Heart right ventricle (tissue), 16 donors: ENCODE results near the gene STXBP4. TPM values are rescaled to one million over a fixed set of nuclear protein-coding genes. Genes with fewer than 3 reads are reported as not detected.

Source experiments
- ATAC-seq, 8 donors: fragments of 200-7000 bp; cut with Tn5 transposase; one replicate each; pipeline ENCODE4 v1.9.1; 2020; ENCODE audit warnings: mild to moderate bottlenecking in 8 of 8, moderate library complexity in 8 of 8, moderate number of reproducible peaks in 1 of 8
- DNase-seq, 2 donors: peaks; one replicate each; pipeline ENCODE4 v3.0.0-alpha.2; 2020
- H3K27ac ChIP-seq, 10 donors: fragments of 200-600 bp; sonication (generic) in 2 of 10; one replicate each; pipeline versions ENCODE4 v1.5.0 to v1.8.0; 2020 to 2022; ENCODE audit warnings: mild to moderate bottlenecking in 3 of 10
- H3K27me3 ChIP-seq, 7 donors: fragments of 200-600 bp; one replicate each; pipeline ENCODE4 v1.8.0; 2021 to 2022; ENCODE audit warnings: mild to moderate bottlenecking in 2 of 7
- H3K36me3 ChIP-seq, 9 donors: fragments of 200-600 bp; sonication (generic) in 1 of 9; one replicate each; pipeline versions ENCODE4 v1.5.0 to v1.8.0; 2020 to 2022; ENCODE audit warnings: mild to moderate bottlenecking in 2 of 9
- H3K4me1 ChIP-seq, 9 donors: fragments of 200-600 bp; sonication (generic) in 1 of 9; one replicate each; pipeline versions ENCODE4 v1.5.0 to v1.8.0; 2020 to 2022; ENCODE audit warnings: mild to moderate bottlenecking in 4 of 9
- H3K4me3 ChIP-seq, 10 donors: fragments of 200-600 bp; sonication (generic) in 2 of 10; one replicate each; pipeline versions ENCODE4 v1.5.0 to v1.8.0; 2020 to 2022; ENCODE audit warnings: mild to moderate bottlenecking in 7 of 10, moderate library complexity in 2 of 10
- H3K9me3 ChIP-seq, 11 donors: fragments of 200-600 bp in 10 of 11; sonication (generic) in 2 of 11; one replicate each; pipeline versions ENCODE4 v1.5.0 to v1.8.0; 2013 to 2022; ENCODE audit warnings: mild to moderate bottlenecking in 2 of 11, control low read depth in 1 of 11, moderate library complexity in 1 of 11
- CTCF ChIP-seq, 9 donors: fragments of 200-600 bp; sonication (generic) in 2 of 9; IDR thresholded peaks; one replicate each; pipeline versions ENCODE4 v1.5.0 to v1.8.0; 2021 to 2022; ENCODE audit warnings: antibody characterized with exemption in 9 of 9, mild to moderate bottlenecking in 5 of 9, moderate library complexity in 1 of 9
- WGBS, 2 donors: extraction: QIAGEN DNeasy Blood & Tissue Kit; methylation state at CpG; one replicate each; pipeline ENCODE4 v1.1.7; 2013; ENCODE audit warnings: inconsistent platforms in 1 of 2; 5-methylcytosine and 5-hydroxymethylcytosine counted together
- intact Hi-C, 10 donors: fragments of 100-400 bp; cut with DNase I; formaldehyde crosslinking; loops; one replicate each; pipeline versions ENCODE4 v1.11.1 to v1.14.2; 2022
- polyA plus RNA-seq, 2 donors: library from polyadenylated mRNA; stranded (reverse); fragments of 200-250 nt; gene quantifications; one replicate each; pipeline ENCODE4 v1.2.3, GENCODE V29; 2013
- total RNA-seq, 10 donors: library from RNA; stranded (reverse); fragmentation: NEBNext Ultra II Directional in 3 of 10; extraction: Animal tissue kit (Norgen Biotek cat#: 25700) in 3 of 10; gene quantifications; one replicate each; pipeline versions ENCODE4 v1.2.1 to v1.2.4, GENCODE V29; 2021 to 2023
- donor health status: Arrhythmogenic right ventricular cardiomyopathy.
- donor health status: ischemic (EF 13 %, LVEDD 7.1; RV severe dilation, severe dysfunction).
- donor health status: healthy with polysubstance abuse.
- donor health status: DM: no; HTN: yes; CAD: no.
- donor health status: DM: no; HTN: no; CAD: no.
- donor health status: ischemic (EF 25% LVEDD 6.9; RV normal size, moderate dysfunction).
- donor health status: ischemic (EF 25% LVEDD 5.7; RV mildly dilated, moderate dysfunction).
- donor health status: healthy.
- donor health status: DM: yes; HTN: yes; CAD: no.
- donor health status: Ischemic cardiomyopathy.
- donor health status: ischemic (EF 35%, LVEDD 5.7; RV mildly dilated, moderate dysfunction).
- donor health status: nonischemic (EF 11% LVEDD 7.7; RV severe dilation, severe dysfunction).
- donor health status: DM: yes; HTN: yes; CAD: no.
- donor health status: PGD.
- donor health status: ischemic (EF 29% LVEDD 5.4; RV normal size, mild dysfunction).
- donor health status: nonischemic (EF 23%, LVEDD 6.1; RV moderate dilation, normal function).

The STXBP4 gene
- total and polyA plus RNA-seq, 12 donors, result 0.77 to 8.3 (median 5.0) TPM

- H3K27ac ChIP-seq, result no peak overlapping the region
- intact Hi-C loops, result no loop called here
- TF ChIP-seq CTCF (IDR thresholded peaks at IDR 0.05), result no peak
- H3K9me3 ChIP-seq, result peaks cover 0 to 13% (median 0%) of the 10 kb centered on the region in 11 donors
- ATAC-seq, result no peak
- no peaks in the 10 kb centered on the region for H3K4me1 ChIP-seq
- WGBS, 2 donors, result 74 to 83% methylated on average over 2 of the region's 2 CpGs
- no peaks in the 10 kb centered on the region for H3K27me3 ChIP-seq
- no peak overlapping the region for H3K4me3 ChIP-seq
- no peak for DNase-seq
- H3K36me3 ChIP-seq, result no peaks in the 10 kb centered on the region
These were observed 230.3 kb downstream of the STXBP4 start for GRCh38 chr17:55198690-55199370.

- no peak for TF ChIP-seq CTCF (IDR thresholded peaks at IDR 0.05)
- Histone ChIP-seq H3K4me1 (no peaks in the 10 kb centered on the region), H3K27ac (no peak overlapping the region), H3K27me3 (no peaks in the 10 kb centered on the region), H3K4me3 (no peak overlapping the region), H3K36me3 (no peaks in the 10 kb centered on the region), H3K9me3 (peaks cover 0 to 18% (median 0%) of the 10 kb centered on the region in 11 donors)
- 72 to 78% methylated on average over 2 of the region's 2 CpGs for WGBS, 2 donors
- intact Hi-C loops, result no loop called here
- ATAC-seq, result no peak
- DNase-seq, result no peak
These were observed 232.3 kb downstream of the STXBP4 start for GRCh38 chr17:55200904-55201303.

- ATAC-seq, result no peak
- peaks cover 0 to 18% (median 0%) of the 10 kb centered on the region in 11 donors for H3K9me3 ChIP-seq
- intact Hi-C loops, result no loop called here
- no peaks in the 10 kb centered on the region for H3K27me3 ChIP-seq
- H3K27ac ChIP-seq, result no peak overlapping the region
- WGBS, 2 donors, result 19 to 25% methylated on average over 5 of the region's 5 CpGs
- DNase-seq, result no peak
- H3K36me3 ChIP-seq, result no peaks in the 10 kb centered on the region
- no peak overlapping the region for H3K4me3 ChIP-seq
- no peaks in the 10 kb centered on the region for H3K4me1 ChIP-seq
- no peak for TF ChIP-seq CTCF (IDR thresholded peaks at IDR 0.05)
These were observed 232.9 kb downstream of the STXBP4 start for GRCh38 chr17:55201308-55201932.

GRCh38 chr17:55202896-55203295 lies 234.3 kb downstream of the STXBP4 start:
- ATAC-seq (no peak), DNase-seq (no peak)
- no peak overlapping the region for H3K4me3 ChIP-seq
- H3K9me3 ChIP-seq, result peaks cover 0 to 18% (median 0%) of the 10 kb centered on the region in 11 donors
- H3K36me3 ChIP-seq, result no peaks in the 10 kb centered on the region
- no peak overlapping the region for H3K27ac ChIP-seq
- H3K4me1 ChIP-seq, result no peaks in the 10 kb centered on the region
- WGBS, 2 donors, result 82 to 85% methylated on average over 2 of the region's 2 CpGs
- intact Hi-C loops, result no loop called here
- no peak for TF ChIP-seq CTCF (IDR thresholded peaks at IDR 0.05)
- no peaks in the 10 kb centered on the region for H3K27me3 ChIP-seq
